Stimulated activated CD8-positive, alpha-beta memory T cell treated with anti-CD3 and anti-CD28 coated beads, Interleukin-4, amount 100 ng/mL, for 24 hours (primary cell): Measurements from ENCODE around the gene TAF4.

Experiments used
- DNase-seq: peaks from one replicate; pipeline ENCODE4 v3.0.0-alpha.2; 2020; ENCODE audit warnings: low read depth

Gene TAF4

GRCh38 chr20:62021793-62022385 lies 43.8 kb downstream of the TAF4 start:
- DNase-seq: no peak

GRCh38 chr20:62020935-62021701 lies 44.6 kb downstream of the TAF4 start:
- DNase-seq: no peak

- DNase-seq: no peak
These were observed 45.7 kb downstream of the TAF4 start for GRCh38 chr20:62019881-62020492.

GRCh38 chr20:62019144-62019805 lies 46.4 kb downstream of the TAF4 start:
- no peak for DNase-seq

- no peak for DNase-seq
These were observed 47.1 kb downstream of the TAF4 start for GRCh38 chr20:62018437-62019143.

GRCh38 chr20:62015540-62016288 lies 50.0 kb downstream of the TAF4 start:
- no peak for DNase-seq

- no peak for DNase-seq
These were observed 50.7 kb downstream of the TAF4 start for GRCh38 chr20:62014889-62015537.

- DNase-seq: no peak
These were observed 51.2 kb downstream of the TAF4 start for GRCh38 chr20:62014488-62014775.

GRCh38 chr20:62012631-62013030 lies 53.0 kb downstream of the TAF4 start:
- no peak for DNase-seq

GRCh38 chr20:62011938-62012534 lies 53.6 kb downstream of the TAF4 start:
- DNase-seq: no peak

GRCh38 chr20:62011403-62011790 lies 54.3 kb downstream of the TAF4 start:
- no peak for DNase-seq

- DNase-seq: peak; percentile 40
These were observed 54.9 kb downstream of the TAF4 start for GRCh38 chr20:62010551-62011402.

- no peak for DNase-seq
These were observed 55.7 kb downstream of the TAF4 start for GRCh38 chr20:62009869-62010445.

GRCh38 chr20:62009322-62009721 lies 56.4 kb downstream of the TAF4 start:
- DNase-seq: no peak

- DNase-seq: no peak
These were observed 57.0 kb downstream of the TAF4 start for GRCh38 chr20:62008643-62009183.

GRCh38 chr20:62007127-62007647 lies 58.5 kb downstream of the TAF4 start:
- no peak for DNase-seq

- no peak for DNase-seq
These were observed 59.2 kb downstream of the TAF4 start for GRCh38 chr20:62006482-62006881.

GRCh38 chr20:62004614-62005013 lies 61.1 kb downstream of the TAF4 start:
- no peak for DNase-seq
